ENCODE measurements around the gene CRTC2. TPM values are rescaled to one million over a fixed set of nuclear protein-coding genes. Genes with fewer than 3 reads are reported as not detected.
"Not testable (repeated sequence)": the region's sequence is repeated elsewhere in the genome, so short reads cannot be mapped to it uniquely, and the experiment has no call there.

The CRTC2 gene
- total RNA-seq, 2 experiments from 2014 or later, result 86.3 to 98.5 TPM

- H3K9me3 Mint-ChIP-seq (ENCODE audit: low read depth), result no peaks in the 10 kb centered on the region
- H3K4me3 Mint-ChIP-seq, result no peak overlapping the region
- no peaks in the 10 kb centered on the region for H3K27me3 Mint-ChIP-seq
- DNase-seq (no peak), ATAC-seq (no peak)
- CTCF ChIA-PET, result interaction anchor here (8.9 kb wide), 1 partner anchor 19 kb away, joined by 61 read pairs; the partner anchor contains the start of gene DENND4B
- no peak overlapping the region for H3K27ac Mint-ChIP-seq
- H3K36me3 Mint-ChIP-seq, result peaks cover 11% of the 10 kb centered on the region
- H3K4me1 Mint-ChIP-seq, result peaks cover 25% of the 10 kb centered on the region
These were observed 32.0 kb downstream of the CRTC2 start for GRCh38 chr1:153926405-153926804.

GRCh38 chr1:153922972-153923925, 35.2 kb downstream of the CRTC2 start, which contains the start of gene GATAD2B:
Gene GATAD2B (minus strand): TSS chr1:153922972. CDS start chr1:153828347, 94,625 bp downstream.
- DNase-seq, result peak; percentile 100
- peak within 1 kb of the TSS; percentile 96 for H3K4me3 Mint-ChIP-seq
- peak; percentile 95 for ATAC-seq
- peak within 1 kb of the TSS; percentile 95 for H3K27ac Mint-ChIP-seq
- peaks cover 8% of the 10 kb centered on the region for H3K36me3 Mint-ChIP-seq
- no peaks in the 10 kb centered on the region for H3K27me3 Mint-ChIP-seq
- no peaks in the 10 kb centered on the region for H3K9me3 Mint-ChIP-seq (ENCODE audit: low read depth)
- peaks cover 44% of the 10 kb centered on the region for H3K4me1 Mint-ChIP-seq
- CTCF ChIA-PET, result interaction anchor here (0.6 to 8.9 kb wide), 16 partner anchors 9 to 296 kb away, joined by 3 to 61 read pairs (median 4); partner anchors contain the start of genes CREB3L4, CRTC2, DENND4B and RAB13

GRCh38 chr1:153922076-153922971, 36.1 kb downstream of the CRTC2 start:
- peak; percentile 25 for ATAC-seq
- DNase-seq, result no peak
- H3K9me3 Mint-ChIP-seq (ENCODE audit: low read depth), result no peaks in the 10 kb centered on the region

GRCh38 chr1:153921803-153922075, 36.7 kb downstream of the CRTC2 start:
- H3K27me3 Mint-ChIP-seq, result no peaks in the 10 kb centered on the region
- no peaks in the 10 kb centered on the region for H3K9me3 Mint-ChIP-seq (ENCODE audit: low read depth)
- H3K4me1 Mint-ChIP-seq, result peaks cover 47% of the 10 kb centered on the region
- DNase-seq, result peak; percentile 43
- peak overlapping the region; percentile 95 for H3K27ac Mint-ChIP-seq
- H3K36me3 Mint-ChIP-seq, result peaks cover 16% of the 10 kb centered on the region
- CTCF ChIA-PET, result interaction anchor here (1.2 to 8.9 kb wide), 11 partner anchors 16 to 147 kb away, joined by 3 to 61 read pairs (median 5); partner anchors contain the start of genes CREB3L4, DENND4B, RAB13 and SLC27A3
- no peak for ATAC-seq
- H3K4me3 Mint-ChIP-seq, result peak overlapping the region; percentile 96

More at GRCh38 chr1:153922076-153922971, 36.1 kb downstream of the CRTC2 start:
- CTCF ChIA-PET, result interaction anchor here (0.6 to 8.9 kb wide), 15 partner anchors 8 to 147 kb away, joined by 3 to 61 read pairs (median 4); partner anchors contain the start of genes CREB3L4, DENND4B, RAB13 and SLC27A3
- H3K4me1 Mint-ChIP-seq, result peaks cover 47% of the 10 kb centered on the region
- H3K36me3 Mint-ChIP-seq, result peaks cover 16% of the 10 kb centered on the region
- H3K27me3 Mint-ChIP-seq, result no peaks in the 10 kb centered on the region
- peak overlapping the region; percentile 95 for H3K27ac Mint-ChIP-seq
- peak overlapping the region; percentile 96 for H3K4me3 Mint-ChIP-seq

- Mint-ChIP-seq H3K9me3 (ENCODE audit: low read depth) (no peaks in the 10 kb centered on the region), H3K36me3 (peaks cover 16% of the 10 kb centered on the region), H3K4me1 (peaks cover 48% of the 10 kb centered on the region), H3K27ac (peak overlapping the region; percentile 95), H3K27me3 (no peaks in the 10 kb centered on the region), H3K4me3 (peak overlapping the region; percentile 96)
- CTCF ChIA-PET, result interaction anchor here (0.8 to 8.9 kb wide), 12 partner anchors 10 to 146 kb away, joined by 3 to 61 read pairs (median 4); partner anchors contain the start of genes CREB3L4, DENND4B, RAB13 and SLC27A3
- DNase-seq, result no peak
- no peak for ATAC-seq
These were observed 37.2 kb downstream of the CRTC2 start for GRCh38 chr1:153921080-153921802.

GRCh38 chr1:153919876-153920852, 38.2 kb downstream of the CRTC2 start:
- Mint-ChIP-seq H3K27ac (peak overlapping the region; percentile 95), H3K9me3 (ENCODE audit: low read depth) (no peaks in the 10 kb centered on the region), H3K4me3 (peak overlapping the region; percentile 96), H3K4me1 (peaks cover 49% of the 10 kb centered on the region), H3K27me3 (no peaks in the 10 kb centered on the region), H3K36me3 (peaks cover 18% of the 10 kb centered on the region)
- peak; percentile 66 for DNase-seq
- ATAC-seq, result peak; percentile 1
- CTCF ChIA-PET, result interaction anchor here (0.8 to 8.9 kb wide), 15 partner anchors 9 to 145 kb away, joined by 3 to 61 read pairs (median 5); partner anchors contain the start of genes CREB3L4, DENND4B, RAB13 and SLC27A3

GRCh38 chr1:153916297-153916696, 42.1 kb downstream of the CRTC2 start:
- ATAC-seq (no peak), DNase-seq (no peak)
- CTCF ChIA-PET, result interaction anchor here (1.1 kb wide), 1 partner anchor 31 kb away, joined by 3 read pairs; no protein-coding TSS in a partner anchor
- Mint-ChIP-seq H3K27me3 (no peaks in the 10 kb centered on the region), H3K27ac (no peak overlapping the region), H3K9me3 (ENCODE audit: low read depth) (no peaks in the 10 kb centered on the region), H3K36me3 (peaks cover 24% of the 10 kb centered on the region), H3K4me3 (no peak overlapping the region), H3K4me1 (peaks cover 39% of the 10 kb centered on the region)

- Mint-ChIP-seq H3K27ac (no peak overlapping the region), H3K27me3 (no peaks in the 10 kb centered on the region), H3K9me3 (ENCODE audit: low read depth) (no peaks in the 10 kb centered on the region), H3K36me3 (peaks cover 18% of the 10 kb centered on the region), H3K4me1 (peaks cover 7% of the 10 kb centered on the region), H3K4me3 (no peak overlapping the region)
- ATAC-seq, result no peak
- CTCF ChIA-PET, result no interaction called here
- DNase-seq, result no peak
These were observed 46.1 kb downstream of the CRTC2 start for GRCh38 chr1:153912349-153912748.

- H3K9me3 Mint-ChIP-seq (ENCODE audit: low read depth); DNase-seq; H3K27me3 Mint-ChIP-seq; ATAC-seq; H3K4me3 Mint-ChIP-seq; H3K27ac Mint-ChIP-seq: not testable (repeated sequence)
- Mint-ChIP-seq H3K36me3 (peaks cover 25% of the 10 kb centered on the region), H3K4me1 (peaks cover 14% of the 10 kb centered on the region)
- CTCF ChIA-PET, result interaction anchor here (0.6 to 2.0 kb wide), 5 partner anchors 9 to 89 kb away, joined by 3 to 5 read pairs (median 4); no protein-coding TSS in a partner anchor
These were observed 47.9 kb downstream of the CRTC2 start for GRCh38 chr1:153910560-153910959.

- no peaks in the 10 kb centered on the region for H3K9me3 Mint-ChIP-seq (ENCODE audit: low read depth)
- H3K36me3 Mint-ChIP-seq, result peaks cover 29% of the 10 kb centered on the region
- ATAC-seq (no peak), DNase-seq (no peak)
- CTCF ChIA-PET, result no interaction called here
- no peak overlapping the region for H3K27ac Mint-ChIP-seq
- no peaks in the 10 kb centered on the region for H3K27me3 Mint-ChIP-seq
- H3K4me3 Mint-ChIP-seq, result no peak overlapping the region
- peaks cover 18% of the 10 kb centered on the region for H3K4me1 Mint-ChIP-seq
These were observed 50.3 kb downstream of the CRTC2 start for GRCh38 chr1:153908071-153908470.

GRCh38 chr1:153907134-153907533, 51.3 kb downstream of the CRTC2 start:
- DNase-seq, result no peak
- H3K9me3 Mint-ChIP-seq (ENCODE audit: low read depth), result no peaks in the 10 kb centered on the region
- CTCF ChIA-PET, result no interaction called here
- H3K36me3 Mint-ChIP-seq, result peaks cover 27% of the 10 kb centered on the region
- no peak overlapping the region for H3K27ac Mint-ChIP-seq
- H3K4me3 Mint-ChIP-seq, result no peak overlapping the region
- ATAC-seq, result no peak
- H3K4me1 Mint-ChIP-seq, result peaks cover 18% of the 10 kb centered on the region
- no peaks in the 10 kb centered on the region for H3K27me3 Mint-ChIP-seq
